Measurements from ENCODE around the gene TAS1R2. TPM values are rescaled to one million over a fixed set of nuclear protein-coding genes. Genes with fewer than 3 reads are reported as not detected.
A peak's percentile ranks its signal among the peaks of the same experiment; 100 is the strongest.

Gene TAS1R2
- total and polyA plus RNA-seq, 2 of the 13 experiments (the other 11 are each of a cell fraction or from before 2014, with no cell fraction given) = not detected

DNA sequence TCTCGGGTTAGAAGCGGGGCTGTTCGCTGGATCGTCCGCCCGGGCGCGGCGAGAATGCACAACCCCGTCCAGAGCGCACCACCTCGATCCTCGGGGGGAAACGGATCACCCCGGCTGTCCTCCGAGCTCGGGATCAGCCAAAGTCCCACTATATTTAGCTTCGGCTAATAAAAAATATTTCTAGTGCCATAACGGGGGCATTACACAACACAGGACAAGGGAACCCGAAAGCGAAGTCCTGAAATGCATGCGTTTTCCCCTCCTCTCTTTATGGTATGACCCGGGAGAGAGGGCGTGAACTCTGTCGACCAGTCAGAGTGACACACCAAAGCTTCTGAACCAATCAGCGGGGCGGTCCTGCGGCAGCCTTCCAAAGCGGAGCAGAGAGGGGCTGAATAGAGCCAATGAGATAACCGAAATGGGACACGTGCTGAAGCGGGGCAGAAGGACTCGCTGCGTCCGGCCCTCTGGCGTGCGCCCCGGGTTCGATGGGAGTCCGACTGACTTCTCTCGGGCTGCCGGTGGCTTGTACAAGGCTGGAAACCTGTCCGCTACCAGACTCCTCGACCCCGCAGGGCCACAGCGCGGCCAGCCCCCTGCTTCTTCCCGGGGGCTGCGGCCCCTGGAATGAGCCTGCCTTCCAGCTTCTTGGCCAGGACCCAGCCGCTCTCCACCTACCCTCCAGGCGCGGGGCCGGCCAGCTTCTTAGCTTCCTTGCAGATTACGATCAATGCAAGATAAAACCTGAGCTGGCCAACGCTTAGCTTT lies 43.2 kb upstream of the TAS1R2 start, which contains the start of gene ALDH4A1 (continued):
- TF ChIP-seq, protein P1, sequence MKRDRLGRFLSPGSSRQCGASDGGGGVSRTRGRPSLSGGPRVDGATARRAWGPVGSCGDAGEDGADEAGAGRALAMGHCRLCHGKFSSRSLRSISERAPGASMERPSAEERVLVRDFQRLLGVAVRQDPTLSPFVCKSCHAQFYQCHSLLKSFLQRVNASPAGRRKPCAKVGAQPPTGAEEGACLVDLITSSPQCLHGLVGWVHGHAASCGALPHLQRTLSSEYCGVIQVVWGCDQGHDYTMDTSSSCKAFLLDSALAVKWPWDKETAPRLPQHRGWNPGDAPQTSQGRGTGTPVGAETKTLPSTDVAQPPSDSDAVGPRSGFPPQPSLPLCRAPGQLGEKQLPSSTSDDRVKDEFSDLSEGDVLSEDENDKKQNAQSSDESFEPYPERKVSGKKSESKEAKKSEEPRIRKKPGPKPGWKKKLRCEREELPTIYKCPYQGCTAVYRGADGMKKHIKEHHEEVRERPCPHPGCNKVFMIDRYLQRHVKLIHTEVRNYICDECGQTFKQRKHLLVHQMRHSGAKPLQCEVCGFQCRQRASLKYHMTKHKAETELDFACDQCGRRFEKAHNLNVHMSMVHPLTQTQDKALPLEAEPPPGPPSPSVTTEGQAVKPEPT (CRISPR knock-in tag; IDR thresholded peaks at IDR 0.05; ENCODE audit: low read depth) = 0 out of 2 replicates have a peak, but pooled peaks have one; percentile 49
- TF ChIP-seq, protein P2, sequence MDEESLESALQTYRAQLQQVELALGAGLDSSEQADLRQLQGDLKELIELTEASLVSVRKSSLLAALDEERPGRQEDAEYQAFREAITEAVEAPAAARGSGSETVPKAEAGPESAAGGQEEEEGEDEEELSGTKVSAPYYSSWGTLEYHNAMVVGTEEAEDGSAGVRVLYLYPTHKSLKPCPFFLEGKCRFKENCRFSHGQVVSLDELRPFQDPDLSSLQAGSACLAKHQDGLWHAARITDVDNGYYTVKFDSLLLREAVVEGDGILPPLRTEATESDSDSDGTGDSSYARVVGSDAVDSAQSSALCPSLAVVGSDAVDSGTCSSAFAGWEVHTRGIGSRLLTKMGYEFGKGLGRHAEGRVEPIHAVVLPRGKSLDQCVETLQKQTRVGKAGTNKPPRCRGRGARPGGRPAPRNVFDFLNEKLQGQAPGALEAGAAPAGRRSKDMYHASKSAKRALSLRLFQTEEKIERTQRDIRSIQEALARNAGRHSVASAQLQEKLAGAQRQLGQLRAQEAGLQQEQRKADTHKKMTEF (CRISPR knock-in tag; IDR thresholded peaks at IDR 0.05) = peak; percentile 46
- peak; percentile 65 for TF ChIP-seq TBX2 (CRISPR knock-in tag; IDR thresholded peaks at IDR 0.05; ENCODE audit: borderline replicate concordance)
- TF ChIP-seq ZNF350 (CRISPR knock-in tag; IDR thresholded peaks at IDR 0.05; ENCODE audit: borderline replicate concordance, low read depth) = peak; percentile 65; the same call in 1 of the 2 replicates
- no peak for TF ChIP-seq ZNF775 (CRISPR knock-in tag; IDR thresholded peaks at IDR 0.05; ENCODE audit: borderline replicate concordance)
- no peak for TF ChIP-seq STAT5B (CRISPR knock-in tag; IDR thresholded peaks at IDR 0.05)
- TF ChIP-seq CENPX (CRISPR knock-in tag; IDR thresholded peaks at IDR 0.05) = no peak
- TF ChIP-seq, protein P3, sequence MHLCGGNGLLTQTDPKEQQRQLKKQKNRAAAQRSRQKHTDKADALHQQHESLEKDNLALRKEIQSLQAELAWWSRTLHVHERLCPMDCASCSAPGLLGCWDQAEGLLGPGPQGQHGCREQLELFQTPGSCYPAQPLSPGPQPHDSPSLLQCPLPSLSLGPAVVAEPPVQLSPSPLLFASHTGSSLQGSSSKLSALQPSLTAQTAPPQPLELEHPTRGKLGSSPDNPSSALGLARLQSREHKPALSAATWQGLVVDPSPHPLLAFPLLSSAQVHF (CRISPR knock-in tag; IDR thresholded peaks at IDR 0.05) = no peak
- peak; percentile 53; the same call in 1 of the 2 replicates for TF ChIP-seq SALL1 (CRISPR knock-in tag; IDR thresholded peaks at IDR 0.05)
- TF ChIP-seq PHB2 (IDR thresholded peaks at IDR 0.05; ENCODE audit: partially characterized antibody) = no peak
- TF ChIP-seq ZFP37 (CRISPR knock-in tag; IDR thresholded peaks at IDR 0.05; ENCODE audit: borderline replicate concordance) = no peak
- TF ChIP-seq, protein P4, sequence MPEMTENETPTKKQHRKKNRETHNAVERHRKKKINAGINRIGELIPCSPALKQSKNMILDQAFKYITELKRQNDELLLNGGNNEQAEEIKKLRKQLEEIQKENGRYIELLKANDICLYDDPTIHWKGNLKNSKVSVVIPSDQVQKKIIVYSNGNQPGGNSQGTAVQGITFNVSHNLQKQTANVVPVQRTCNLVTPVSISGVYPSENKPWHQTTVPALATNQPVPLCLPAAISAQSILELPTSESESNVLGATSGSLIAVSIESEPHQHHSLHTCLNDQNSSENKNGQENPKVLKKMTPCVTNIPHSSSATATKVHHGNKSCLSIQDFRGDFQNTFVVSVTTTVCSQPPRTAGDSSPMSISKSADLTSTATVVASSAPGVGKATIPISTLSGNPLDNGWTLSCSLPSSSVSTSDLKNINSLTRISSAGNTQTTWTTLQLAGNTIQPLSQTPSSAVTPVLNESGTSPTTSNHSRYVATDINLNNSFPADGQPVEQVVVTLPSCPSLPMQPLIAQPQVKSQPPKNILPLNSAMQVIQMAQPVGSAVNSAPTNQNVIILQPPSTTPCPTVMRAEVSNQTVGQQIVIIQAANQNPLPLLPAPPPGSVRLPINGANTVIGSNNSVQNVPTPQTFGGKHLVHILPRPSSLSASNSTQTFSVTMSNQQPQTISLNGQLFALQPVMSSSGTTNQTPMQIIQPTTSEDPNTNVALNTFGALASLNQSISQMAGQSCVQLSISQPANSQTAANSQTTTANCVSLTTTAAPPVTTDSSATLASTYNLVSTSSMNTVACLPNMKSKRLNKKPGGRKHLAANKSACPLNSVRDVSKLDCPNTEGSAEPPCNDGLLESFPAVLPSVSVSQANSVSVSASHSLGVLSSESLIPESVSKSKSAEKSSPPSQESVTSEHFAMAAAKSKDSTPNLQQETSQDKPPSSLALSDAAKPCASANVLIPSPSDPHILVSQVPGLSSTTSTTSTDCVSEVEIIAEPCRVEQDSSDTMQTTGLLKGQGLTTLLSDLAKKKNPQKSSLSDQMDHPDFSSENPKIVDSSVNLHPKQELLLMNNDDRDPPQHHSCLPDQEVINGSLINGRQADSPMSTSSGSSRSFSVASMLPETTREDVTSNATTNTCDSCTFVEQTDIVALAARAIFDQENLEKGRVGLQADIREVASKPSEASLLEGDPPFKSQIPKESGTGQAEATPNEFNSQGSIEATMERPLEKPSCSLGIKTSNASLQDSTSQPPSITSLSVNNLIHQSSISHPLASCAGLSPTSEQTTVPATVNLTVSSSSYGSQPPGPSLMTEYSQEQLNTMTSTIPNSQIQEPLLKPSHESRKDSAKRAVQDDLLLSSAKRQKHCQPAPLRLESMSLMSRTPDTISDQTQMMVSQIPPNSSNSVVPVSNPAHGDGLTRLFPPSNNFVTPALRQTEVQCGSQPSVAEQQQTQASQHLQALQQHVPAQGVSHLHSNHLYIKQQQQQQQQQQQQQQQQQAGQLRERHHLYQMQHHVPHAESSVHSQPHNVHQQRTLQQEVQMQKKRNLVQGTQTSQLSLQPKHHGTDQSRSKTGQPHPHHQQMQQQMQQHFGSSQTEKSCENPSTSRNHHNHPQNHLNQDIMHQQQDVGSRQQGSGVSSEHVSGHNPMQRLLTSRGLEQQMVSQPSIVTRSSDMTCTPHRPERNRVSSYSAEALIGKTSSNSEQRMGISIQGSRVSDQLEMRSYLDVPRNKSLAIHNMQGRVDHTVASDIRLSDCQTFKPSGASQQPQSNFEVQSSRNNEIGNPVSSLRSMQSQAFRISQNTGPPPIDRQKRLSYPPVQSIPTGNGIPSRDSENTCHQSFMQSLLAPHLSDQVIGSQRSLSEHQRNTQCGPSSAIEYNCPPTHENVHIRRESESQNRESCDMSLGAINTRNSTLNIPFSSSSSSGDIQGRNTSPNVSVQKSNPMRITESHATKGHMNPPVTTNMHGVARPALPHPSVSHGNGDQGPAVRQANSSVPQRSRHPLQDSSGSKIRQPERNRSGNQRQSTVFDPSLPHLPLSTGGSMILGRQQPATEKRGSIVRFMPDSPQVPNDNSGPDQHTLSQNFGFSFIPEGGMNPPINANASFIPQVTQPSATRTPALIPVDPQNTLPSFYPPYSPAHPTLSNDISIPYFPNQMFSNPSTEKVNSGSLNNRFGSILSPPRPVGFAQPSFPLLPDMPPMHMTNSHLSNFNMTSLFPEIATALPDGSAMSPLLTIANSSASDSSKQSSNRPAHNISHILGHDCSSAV (CRISPR knock-in tag; IDR thresholded peaks at IDR 0.05; ENCODE audit: borderline replicate concordance) = no peak
- TF ChIP-seq PHF5A (CRISPR knock-in tag; IDR thresholded peaks at IDR 0.05; ENCODE audit: low read depth, unreplicated experiment) = no peak
- no peak for TF ChIP-seq KDM4B (CRISPR knock-in tag; IDR thresholded peaks at IDR 0.05)
- TF ChIP-seq RARA (CRISPR knock-in tag; IDR thresholded peaks at IDR 0.05) = peak; percentile 10; the same call in 1 of the 2 replicates
- TF ChIP-seq ETV5 (CRISPR knock-in tag; IDR thresholded peaks at IDR 0.05; ENCODE audit: borderline replicate concordance) = no peak; the same call in 1 of the 2 replicates
- no peak for TF ChIP-seq HNRNPH1 (optimal IDR thresholded peaks at IDR 0.05; ENCODE audit: low read depth, low read length)

Measured in HepG2 (cell line).